Urinary bladder (tissue), 4 donors: ENCODE measurements around the gene SELENON. TPM values are rescaled to one million over a fixed set of nuclear protein-coding genes. Genes with fewer than 3 reads are reported as not detected.

Experiments
- DNase-seq: peaks from one replicate; pipeline ENCODE4 v3.0.0-alpha.2; 2015; ENCODE audit errors: extremely low spot score
- H3K27ac ChIP-seq: one replicate; pipeline ENCODE4 v1.5.1; 2013; ENCODE audit warnings: low read depth, mild to moderate bottlenecking, moderate library complexity
- H3K36me3 ChIP-seq: one replicate; pipeline ENCODE4 v1.6.1; 2013; ENCODE audit warnings: mild to moderate bottlenecking, moderate library complexity; ENCODE audit not compliant: insufficient read depth
- H3K4me1 ChIP-seq: one replicate; pipeline ENCODE4 v1.6.1; 2013; ENCODE audit warnings: mild to moderate bottlenecking, moderate library complexity; ENCODE audit not compliant: insufficient read depth
- H3K4me3 ChIP-seq: one replicate; pipeline ENCODE4 v1.5.1; 2013; ENCODE audit warnings: low read depth, low read length
- WGBS: extraction: QIAGEN DNeasy Blood & Tissue Kit; methylation state at CpG from one replicate; pipeline ENCODE4 v1.1.7; 2013; 5-methylcytosine and 5-hydroxymethylcytosine counted together
- polyA plus RNA-seq: library from polyadenylated mRNA; stranded (reverse); fragments of 200-250 nt; gene quantifications from one replicate; pipeline ENCODE4 v1.2.3, GENCODE V29; 2013
- total RNA-seq: library from RNA; depleted of rRNA; stranded (reverse); fragments of >200 nt; gene quantifications from one replicate; pipeline ENCODE4 v1.2.3, GENCODE V29; 2014
- donor health status: healthy with polysubstance abuse.
- donor health status: healthy.

The SELENON gene
- total and polyA plus RNA-seq, 2 donors, result 24.6 to 64.0 TPM

DNA sequence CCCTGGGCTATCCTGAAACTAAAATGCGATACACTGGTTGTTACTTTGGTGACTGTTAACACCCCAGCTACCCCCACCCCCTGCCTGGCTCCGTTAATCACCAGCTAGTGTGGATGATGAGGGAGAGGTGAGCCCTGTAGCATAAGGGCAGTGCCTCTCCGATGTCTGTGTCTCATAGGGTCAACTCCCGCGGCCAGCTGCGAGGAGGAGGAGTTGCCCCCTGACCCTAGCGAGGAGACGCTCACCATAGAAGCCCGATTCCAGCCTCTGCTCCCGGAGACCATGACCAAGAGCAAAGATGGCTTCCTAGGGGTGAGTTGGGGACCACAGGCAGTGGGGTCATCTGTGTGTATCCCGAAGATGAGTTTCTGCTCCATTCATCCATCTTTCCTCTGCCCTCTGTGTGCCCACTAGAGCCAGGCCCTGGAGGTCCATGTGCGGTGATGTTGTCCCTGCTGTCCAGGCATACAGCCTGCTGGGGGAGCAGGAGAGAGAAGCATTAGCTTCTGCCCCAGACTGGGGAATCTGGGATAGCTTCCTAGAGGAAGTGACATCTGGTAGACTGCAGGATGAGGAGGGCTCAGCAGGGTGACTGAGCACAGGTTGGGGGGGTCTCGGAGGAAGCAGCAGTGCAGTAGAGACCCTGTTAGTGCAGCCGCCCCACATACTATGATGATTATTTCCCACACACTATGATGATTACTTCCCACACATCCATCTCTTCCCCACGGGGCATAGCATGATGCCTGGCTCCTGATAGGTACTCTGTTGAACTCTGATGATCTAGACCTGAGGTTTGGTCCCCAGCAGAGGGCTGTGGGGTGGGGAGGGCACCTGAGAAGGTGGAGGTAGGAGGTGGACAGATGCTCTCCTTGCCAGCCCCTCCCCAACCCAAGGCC, 5.2 kb downstream of the SELENON start:
- no peak for DNase-seq
- no peaks in the 10 kb centered on the region for H3K36me3 ChIP-seq
- WGBS, result 88% methylated on average over 15 of the region's 15 CpGs
- H3K27ac ChIP-seq, result no peak overlapping the region
- H3K4me3 ChIP-seq, result no peak overlapping the region
- no peaks in the 10 kb centered on the region for H3K4me1 ChIP-seq

DNA sequence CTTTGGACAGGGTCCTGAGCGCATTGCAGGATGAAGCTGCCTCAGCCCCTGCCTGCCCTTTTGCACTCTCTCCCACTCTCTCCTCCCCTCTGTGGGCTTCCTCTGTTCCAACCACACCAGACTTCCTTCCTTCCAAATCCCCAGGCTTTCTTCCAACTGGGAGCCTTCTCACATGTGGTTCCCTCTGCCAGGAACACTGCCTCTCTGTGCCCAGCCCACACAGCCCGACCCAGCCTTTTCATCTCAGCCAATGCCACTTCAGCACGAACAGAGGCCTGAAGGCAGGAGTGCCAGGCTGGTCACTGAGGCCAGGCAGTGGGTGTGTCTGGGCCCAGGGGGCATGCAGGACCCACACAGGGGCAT, 5.9 kb downstream of the SELENON start:
- H3K36me3 ChIP-seq, result no peaks in the 10 kb centered on the region
- 50% methylated on average over 3 of the region's 3 CpGs for WGBS
- H3K4me3 ChIP-seq, result no peak overlapping the region
- DNase-seq, result no peak
- no peak overlapping the region for H3K27ac ChIP-seq
- H3K4me1 ChIP-seq, result no peaks in the 10 kb centered on the region

GRCh38 chr1:25806418-25806817, 6.4 kb downstream of the SELENON start:
- Histone ChIP-seq H3K36me3 (no peaks in the 10 kb centered on the region), H3K27ac (no peak overlapping the region), H3K4me3 (no peak overlapping the region), H3K4me1 (no peaks in the 10 kb centered on the region)
- no peak for DNase-seq
- 67% methylated on average over 4 of the region's 4 CpGs for WGBS

DNA sequence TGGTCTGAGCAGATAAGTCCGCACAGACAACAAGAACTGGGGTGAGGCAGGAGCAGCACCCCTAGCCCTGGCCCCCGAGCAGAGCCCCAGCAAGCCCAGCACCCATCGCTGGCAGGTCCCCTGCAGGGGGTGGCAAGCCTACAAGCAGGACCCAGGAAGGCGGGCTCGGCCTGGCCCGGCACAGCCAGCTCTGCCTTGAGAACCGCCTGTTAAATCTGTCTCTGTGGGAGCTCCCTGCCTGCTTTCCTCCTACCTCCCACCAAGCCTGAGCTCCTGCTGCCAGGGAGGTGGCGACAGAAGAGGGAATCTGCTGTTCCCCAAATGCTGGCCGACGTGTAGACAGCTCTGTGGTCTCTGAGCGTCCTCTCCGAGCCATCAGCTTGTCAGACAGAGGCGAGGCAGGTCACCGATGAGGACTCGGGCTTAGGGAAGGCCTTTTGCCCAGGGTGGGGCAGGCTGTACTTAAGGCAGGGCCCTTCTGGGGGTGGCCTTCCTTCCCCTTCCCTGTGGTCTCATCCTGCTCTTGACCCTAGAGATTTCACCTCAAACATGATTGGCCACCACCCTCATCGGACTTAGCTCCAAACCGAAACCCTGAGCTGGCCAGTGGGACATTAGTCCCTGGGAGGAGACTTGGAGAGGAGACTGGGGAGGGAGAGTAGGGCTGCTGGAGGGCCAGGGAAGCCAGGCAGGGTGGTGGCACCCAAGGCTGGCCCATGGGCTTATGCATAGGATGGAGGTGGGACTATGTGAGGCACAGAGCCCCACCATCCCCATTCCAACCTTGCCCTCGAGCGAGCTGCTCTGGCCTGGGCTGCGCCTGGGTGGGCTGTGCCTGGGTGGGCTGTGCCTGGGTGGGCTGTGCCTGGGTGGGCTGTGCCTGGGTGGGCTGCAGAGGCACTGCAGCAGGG, 7.7 kb downstream of the SELENON start:
- H3K27ac ChIP-seq, result no peak overlapping the region
- H3K36me3 ChIP-seq, result no peaks in the 10 kb centered on the region
- DNase-seq, result no peak
- 79% methylated on average over 20 of the region's 20 CpGs for WGBS
- no peaks in the 10 kb centered on the region for H3K4me1 ChIP-seq
- H3K4me3 ChIP-seq, result no peak overlapping the region

- Histone ChIP-seq H3K4me1 (no peaks in the 10 kb centered on the region), H3K36me3 (no peaks in the 10 kb centered on the region), H3K27ac (no peak overlapping the region), H3K4me3 (no peak overlapping the region)
- 88% methylated on average over 34 of the region's 34 CpGs for WGBS
- no peak for DNase-seq
These were observed 8.7 kb downstream of the SELENON start for GRCh38 chr1:25808481-25809244.

DNA sequence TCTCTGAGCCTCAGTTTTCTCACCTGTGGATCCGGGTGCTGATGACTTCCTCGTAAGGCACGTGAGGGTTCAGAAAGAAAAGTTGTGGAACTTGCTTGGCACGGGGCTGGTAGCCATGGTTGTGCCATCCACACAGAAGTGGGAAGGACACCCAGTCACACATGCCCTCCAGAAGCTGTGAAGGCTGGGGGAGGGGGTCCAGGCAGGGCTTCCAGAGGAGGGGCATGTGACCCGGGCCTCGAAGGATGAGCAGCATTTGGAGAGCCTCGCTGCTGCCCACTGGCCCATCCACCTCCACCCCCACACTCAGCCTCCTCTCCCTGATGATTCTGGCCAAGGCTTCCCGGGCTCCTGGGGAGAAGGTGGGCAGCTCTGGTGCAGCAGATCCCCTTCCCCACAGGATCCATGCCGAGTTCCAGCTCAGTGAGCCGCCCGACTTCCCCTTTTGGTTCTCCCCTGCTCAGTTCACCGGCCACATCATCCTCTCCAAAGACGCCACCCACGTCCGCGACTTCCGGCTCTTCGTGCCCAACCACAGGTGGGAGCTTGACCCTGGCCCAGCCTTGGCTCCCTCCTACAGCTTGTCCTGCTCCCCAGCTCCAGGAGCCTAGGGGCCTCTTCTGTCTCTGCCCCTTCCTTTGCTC, 9.4 kb downstream of the SELENON start:
- H3K4me1 ChIP-seq, result no peaks in the 10 kb centered on the region
- H3K36me3 ChIP-seq, result no peaks in the 10 kb centered on the region
- H3K27ac ChIP-seq, result no peak overlapping the region
- no peak overlapping the region for H3K4me3 ChIP-seq
- no peak for DNase-seq
- WGBS, result 80% methylated on average over 18 of the region's 18 CpGs

- Histone ChIP-seq H3K4me1 (no peaks in the 10 kb centered on the region), H3K36me3 (no peaks in the 10 kb centered on the region), H3K4me3 (no peak overlapping the region), H3K27ac (no peak overlapping the region)
- DNase-seq, result no peak
- 89% methylated on average over 7 of the region's 7 CpGs for WGBS
These were observed 9.9 kb downstream of the SELENON start for GRCh38 chr1:25809929-25810328.

- WGBS, result 34% methylated on average over 21 of the region's 21 CpGs
- Histone ChIP-seq H3K4me1 (no peaks in the 10 kb centered on the region), H3K36me3 (no peaks in the 10 kb centered on the region), H3K27ac (no peak overlapping the region), H3K4me3 (no peak overlapping the region)
- no peak for DNase-seq
These were observed 10.6 kb downstream of the SELENON start for GRCh38 chr1:25810341-25811299.

GRCh38 chr1:25811384-25812082, 11.5 kb downstream of the SELENON start:
- Histone ChIP-seq H3K4me1 (no peaks in the 10 kb centered on the region), H3K27ac (no peak overlapping the region), H3K36me3 (no peaks in the 10 kb centered on the region), H3K4me3 (no peak overlapping the region)
- DNase-seq, result no peak
- 94% methylated on average over 13 of the region's 13 CpGs for whole genome bisulfite sequencing

DNA sequence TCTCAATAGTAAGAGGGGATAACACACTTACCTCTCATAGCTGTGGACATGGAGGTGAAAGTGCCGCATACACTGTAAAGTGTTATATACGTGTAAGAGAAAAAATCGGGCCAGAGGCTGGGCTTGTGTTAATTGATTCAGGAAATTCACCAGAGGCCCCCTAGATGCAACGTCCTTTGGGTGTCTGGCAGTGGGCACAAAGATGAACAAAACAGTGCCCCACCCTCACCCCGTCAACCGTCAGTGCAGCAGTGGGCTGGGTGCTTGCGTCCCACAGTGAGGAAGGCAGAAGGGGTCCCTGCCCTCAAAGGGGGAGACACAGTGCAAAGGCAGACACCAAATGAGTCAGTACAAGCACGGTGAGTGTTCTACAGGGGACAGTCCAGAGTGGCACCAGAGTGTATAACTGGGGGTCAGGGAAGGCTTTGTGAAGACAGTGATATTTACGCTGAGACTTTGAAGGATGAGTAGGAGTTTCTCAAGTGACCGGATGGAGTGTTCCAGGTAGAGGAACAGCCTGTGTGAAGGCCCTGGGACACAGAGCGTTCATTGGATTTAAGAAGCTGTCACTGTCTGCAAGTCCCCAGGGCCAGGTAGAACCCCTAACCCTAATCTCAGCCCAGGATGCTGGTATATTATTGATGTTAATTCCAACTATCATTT, 13.2 kb downstream of the SELENON start:
- no peaks in the 10 kb centered on the region for H3K4me1 ChIP-seq
- DNase-seq, result no peak
- no peaks in the 10 kb centered on the region for H3K36me3 ChIP-seq
- no peak overlapping the region for H3K4me3 ChIP-seq
- WGBS, result 82% methylated on average over 11 of the region's 11 CpGs
- H3K27ac ChIP-seq, result no peak overlapping the region

- WGBS, result 89% methylated on average over 24 of the region's 24 CpGs
- no peaks in the 10 kb centered on the region for H3K36me3 ChIP-seq
- H3K27ac ChIP-seq, result no peak overlapping the region
- no peak for DNase-seq
- H3K4me1 ChIP-seq, result no peaks in the 10 kb centered on the region
- no peak overlapping the region for H3K4me3 ChIP-seq
These were observed 13.9 kb downstream of the SELENON start for GRCh38 chr1:25813734-25814471.
